ENCODE data around the gene PTTG2.

The PTTG2 gene

GRCh38 chr4:37989398-37990260 lies 29.4 kb downstream of the PTTG2 start:
- peak; percentile 25 for DNase-seq

- no peak for DNase-seq
Observed at GRCh38 chr4:37990731-37991245, 30.6 kb downstream of the PTTG2 start.

- no peak for DNase-seq
Observed at GRCh38 chr4:37991623-37992410, 31.6 kb downstream of the PTTG2 start.

GRCh38 chr4:37993806-37994205 lies 33.6 kb downstream of the PTTG2 start:
- no peak for DNase-seq

- no peak for DNase-seq
Observed at GRCh38 chr4:37994569-37994968, 34.4 kb downstream of the PTTG2 start.

- no peak for DNase-seq
Observed at GRCh38 chr4:37995299-37995821, 35.2 kb downstream of the PTTG2 start.

GRCh38 chr4:37995981-37996775 lies 36.0 kb downstream of the PTTG2 start:
- DNase-seq: no peak

GRCh38 chr4:37998226-37998625 lies 38.0 kb downstream of the PTTG2 start:
- DNase-seq: peak; percentile 11

GRCh38 chr4:37999000-37999716 lies 39.0 kb downstream of the PTTG2 start:
- DNase-seq: peak; percentile 85

GRCh38 chr4:37999965-38000364 lies 39.8 kb downstream of the PTTG2 start:
- DNase-seq: peak; percentile 23

GRCh38 chr4:38001927-38002326 lies 41.7 kb downstream of the PTTG2 start:
- DNase-seq: no peak

GRCh38 chr4:38002451-38003071 lies 42.4 kb downstream of the PTTG2 start:
- DNase-seq: peak; percentile 52

- DNase-seq: no peak
Observed at GRCh38 chr4:38003102-38003501, 42.9 kb downstream of the PTTG2 start.

GRCh38 chr4:38003628-38004027 lies 43.4 kb downstream of the PTTG2 start:
- no peak for DNase-seq

GRCh38 chr4:38004062-38004461 lies 43.9 kb downstream of the PTTG2 start:
- DNase-seq: no peak

- DNase-seq: no peak
Observed at GRCh38 chr4:38004887-38005286, 44.7 kb downstream of the PTTG2 start.

- DNase-seq: no peak
Observed at GRCh38 chr4:38005637-38006036, 45.4 kb downstream of the PTTG2 start.

- no peak for DNase-seq
Observed at GRCh38 chr4:38007645-38008044, 47.4 kb downstream of the PTTG2 start.

- peak; percentile 69 for DNase-seq
Observed at GRCh38 chr4:38008571-38009021, 48.4 kb downstream of the PTTG2 start.

- no peak for DNase-seq
Observed at GRCh38 chr4:38009421-38009820, 49.2 kb downstream of the PTTG2 start.

GRCh38 chr4:38009949-38010348 lies 49.8 kb downstream of the PTTG2 start:
- no peak for DNase-seq
